Measurements from ENCODE around the gene RAPGEF4.

- TF ChIP-seq GATA2 (IDR thresholded peaks at IDR 0.05; ENCODE audit: low read depth, low read length) (peak; percentile 48; the same call in 1 of the 2 replicates), GATA3 (IDR thresholded peaks at IDR 0.05; ENCODE audit: low read depth, low read length) (no peak)
Observed at GRCh38 chr2:172922306-172922705, 186.7 kb downstream of the RAPGEF4 start.
